NCI-H460 (cell line): Measurements from ENCODE around the gene KATNB1. TPM values are rescaled to one million over a fixed set of nuclear protein-coding genes. Genes with fewer than 3 reads are reported as not detected.
"Not testable (repeated sequence)": the region's sequence is repeated elsewhere in the genome, so short reads cannot be mapped to it uniquely, and the experiment has no call there.

ENCODE experiments used
- DNase-seq: peaks from one replicate; pipeline ENCODE4 v3.0.0-alpha.2; 2016; ENCODE audit warnings: low read depth; ENCODE audit errors: extremely low read depth
- total RNA-seq: library from RNA; depleted of rRNA; stranded (reverse); fragments of >200 nt; shearing (Covaris generic); gene quantifications from 2 replicates; pipeline ENCODE4 v1.2.3, GENCODE V29; 2014

KATNB1 gene
- total RNA-seq, 1 experiment from 2014 or later = 64.7 TPM

DNA sequence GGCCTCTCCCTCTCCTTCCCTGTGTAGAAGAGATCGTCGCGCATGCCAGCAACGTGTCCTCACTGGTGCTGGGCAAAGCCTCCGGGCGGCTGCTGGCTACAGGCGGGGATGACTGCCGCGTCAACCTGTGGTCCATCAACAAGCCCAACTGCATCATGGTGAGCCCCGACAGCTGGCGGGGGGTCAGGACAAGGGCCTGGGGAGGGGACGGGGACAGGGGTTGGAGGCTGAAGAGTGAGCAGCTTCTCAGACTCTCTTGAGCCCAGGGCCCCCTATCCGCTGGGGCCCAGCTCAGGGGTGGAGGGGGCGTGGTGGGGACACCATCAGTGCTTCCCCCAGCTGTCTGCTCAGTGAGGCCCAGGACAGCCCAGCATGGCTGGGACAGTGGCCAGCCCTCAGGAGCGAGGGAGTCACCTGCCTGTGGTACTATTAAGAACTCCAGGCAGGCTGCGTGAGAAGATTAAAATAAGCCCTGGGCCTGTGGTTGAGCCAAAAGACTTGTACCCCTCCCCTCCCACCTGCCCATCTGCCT lies 6.2 kb downstream of the KATNB1 start:
- DNase-seq = no peak

DNA sequence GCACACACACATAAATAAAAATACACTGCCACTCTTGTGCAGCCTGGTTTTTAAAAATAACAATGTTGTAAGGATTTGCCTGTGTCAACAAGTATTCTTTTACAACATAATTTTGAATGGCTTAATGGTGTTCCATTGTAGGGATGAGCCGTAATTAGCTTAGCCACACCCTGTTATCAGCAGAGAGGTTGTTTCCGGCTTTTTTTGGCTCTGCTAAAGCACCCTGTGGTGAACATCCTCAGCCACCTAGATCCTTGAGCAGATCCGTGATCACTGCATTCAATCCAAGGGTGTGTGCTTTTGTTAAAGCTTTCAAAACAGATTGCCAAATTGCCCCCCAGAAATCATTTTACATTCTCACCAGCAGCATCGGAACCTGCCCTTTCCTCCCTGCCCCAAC lies 7.0 kb downstream of the KATNB1 start:
- no peak for DNase-seq

DNA sequence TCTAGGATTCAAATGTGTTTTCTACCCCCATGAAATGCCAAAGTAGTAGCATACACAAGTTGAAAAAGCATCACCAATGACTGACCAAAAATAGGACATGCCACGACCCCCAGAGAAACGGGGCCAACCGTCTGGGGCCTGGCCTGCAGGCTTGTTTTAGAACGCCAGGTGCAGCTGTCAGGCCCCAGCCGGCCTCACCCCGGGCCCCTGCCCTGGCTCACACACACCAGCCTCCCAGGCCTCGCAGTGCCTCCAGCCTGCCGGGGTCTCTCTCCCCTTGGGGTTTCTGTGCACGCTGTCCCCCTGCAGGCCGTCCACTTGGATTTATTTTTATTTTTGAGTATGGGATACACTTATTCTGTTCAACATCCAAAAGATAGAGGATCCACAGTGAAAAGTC lies 7.9 kb downstream of the KATNB1 start:
- no peak for DNase-seq

DNA sequence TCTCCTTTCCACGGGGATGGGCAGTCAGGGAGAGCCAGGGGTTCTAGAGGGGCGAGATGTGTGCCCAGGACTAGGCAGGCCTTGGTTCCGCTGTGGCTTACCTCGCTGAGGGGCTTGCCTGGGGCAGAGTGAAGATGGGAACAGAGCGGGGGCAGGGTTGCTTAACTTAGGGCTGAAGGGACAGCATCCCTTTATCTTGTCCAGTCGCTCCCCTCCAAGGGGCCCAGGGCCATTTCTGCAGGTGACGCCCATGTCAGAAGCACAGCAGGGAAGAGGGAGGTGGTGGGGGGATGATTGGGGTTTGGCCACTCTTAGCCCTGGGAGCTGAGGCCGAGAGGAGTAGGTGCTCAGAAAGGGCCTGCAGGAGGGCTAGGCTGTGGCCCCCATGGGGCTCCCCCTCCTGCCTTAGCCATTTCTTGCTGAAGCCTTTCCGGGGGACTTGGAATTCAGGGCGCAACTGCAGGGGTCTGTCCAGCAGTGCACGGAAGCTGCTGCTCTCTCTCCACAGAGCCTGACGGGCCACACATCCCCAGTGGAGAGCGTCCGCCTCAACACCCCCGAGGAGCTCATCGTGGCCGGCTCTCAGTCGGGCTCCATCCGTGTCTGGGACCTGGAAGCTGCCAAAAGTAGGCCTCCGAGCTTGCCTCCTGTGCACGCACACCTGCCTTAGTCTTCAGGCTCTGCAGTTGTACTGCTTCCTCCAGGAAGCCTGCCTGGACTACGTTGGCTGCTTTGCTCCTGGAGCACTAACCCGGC lies 8.5 kb downstream of the KATNB1 start:
- DNase-seq = no peak

DNA sequence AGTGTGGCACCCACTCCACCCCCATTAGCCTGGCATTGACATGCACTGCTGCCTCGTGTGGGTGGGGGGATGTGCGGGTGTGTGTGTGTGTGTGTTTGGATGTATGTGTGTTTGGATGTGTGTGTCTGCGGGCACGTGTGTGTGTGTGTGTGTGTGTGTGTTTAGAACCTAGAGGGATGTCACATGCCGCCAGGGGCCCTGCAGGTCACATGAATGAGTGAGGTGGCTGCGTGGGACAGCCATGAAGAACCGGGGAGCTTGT lies 9.0 kb downstream of the KATNB1 start:
- no peak for DNase-seq

DNA sequence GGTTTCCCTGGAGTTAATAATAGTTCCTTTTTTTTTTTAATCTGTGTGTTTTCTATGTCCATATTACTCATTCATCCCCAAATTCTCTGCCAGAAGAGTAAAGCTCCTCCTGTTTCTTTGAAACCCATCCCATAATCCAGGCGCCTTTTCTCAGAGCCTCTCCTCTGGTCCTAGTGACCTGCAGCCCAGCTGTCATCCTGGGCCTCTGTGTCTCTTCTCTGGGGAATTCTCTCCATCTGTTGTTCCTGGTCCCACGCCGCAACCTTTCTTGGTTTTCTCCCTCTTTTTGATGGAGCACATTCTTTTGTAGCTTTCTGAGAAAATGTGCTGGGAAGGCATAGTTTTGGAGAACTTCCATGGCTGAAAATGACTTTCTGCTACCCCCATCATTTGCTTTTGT lies 10.2 kb downstream of the KATNB1 start:
- no peak for DNase-seq

DNA sequence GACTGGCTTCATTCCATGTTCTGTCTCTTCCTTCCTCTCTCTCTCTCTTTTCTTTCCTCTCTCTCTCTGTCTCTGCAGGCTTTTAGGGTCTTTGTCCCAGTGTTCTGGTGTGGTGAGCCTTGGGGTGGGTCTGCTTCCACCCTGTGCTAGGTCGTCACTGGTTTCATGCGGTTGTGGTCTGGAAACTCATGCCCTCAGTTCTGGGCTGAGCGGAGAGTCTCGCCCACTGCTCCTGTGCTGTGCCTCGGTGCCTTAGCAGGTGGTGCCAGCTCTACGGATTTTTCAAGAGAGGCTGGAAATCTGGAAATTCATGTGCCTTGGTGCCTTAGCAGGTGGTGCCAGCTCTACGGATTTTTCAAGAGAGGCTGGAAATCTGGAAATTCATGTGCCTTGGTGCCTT lies 10.7 kb downstream of the KATNB1 start:
- not testable (repeated sequence) for DNase-seq

DNA sequence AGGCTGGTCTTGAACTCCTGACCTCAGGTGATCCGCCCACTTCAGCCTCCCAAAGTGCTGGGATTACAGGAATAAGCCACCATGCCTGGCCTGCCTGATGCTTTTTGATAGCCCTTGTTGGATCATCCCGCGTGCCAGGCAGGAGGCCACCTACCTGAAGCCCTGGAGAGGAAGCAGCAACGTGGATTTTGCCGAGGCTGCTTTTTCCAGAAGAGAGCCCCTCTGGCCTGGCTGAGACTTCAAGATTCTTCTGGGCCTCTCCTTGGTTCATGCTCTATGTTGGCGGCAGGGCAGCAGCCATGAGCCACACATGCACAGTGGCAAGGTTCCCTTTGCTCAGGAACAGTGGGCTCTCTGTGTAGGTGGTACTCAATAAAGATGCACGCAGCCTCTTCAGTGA lies 11.5 kb downstream of the KATNB1 start:
- DNase-seq = no peak

DNA sequence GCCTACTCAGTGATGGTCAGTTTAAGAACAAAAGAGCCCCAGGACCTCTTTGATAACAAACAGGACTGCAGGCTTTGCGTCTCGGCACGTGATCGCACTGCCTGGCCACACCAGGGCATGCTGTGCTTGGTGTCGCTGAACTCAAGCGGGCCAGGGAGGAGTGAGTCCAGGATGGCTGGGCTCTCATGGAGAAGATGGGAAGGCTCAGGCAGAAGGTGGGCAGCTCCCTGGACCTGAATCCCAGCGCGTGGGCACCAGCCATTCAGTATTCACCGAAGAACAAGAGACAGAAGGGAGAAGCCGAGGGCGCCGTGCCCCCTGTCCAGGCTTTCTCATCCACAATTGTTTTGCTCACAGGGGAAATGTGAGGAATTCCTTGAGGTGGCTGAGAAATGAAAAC lies 11.9 kb downstream of the KATNB1 start:
- DNase-seq = no peak

DNA sequence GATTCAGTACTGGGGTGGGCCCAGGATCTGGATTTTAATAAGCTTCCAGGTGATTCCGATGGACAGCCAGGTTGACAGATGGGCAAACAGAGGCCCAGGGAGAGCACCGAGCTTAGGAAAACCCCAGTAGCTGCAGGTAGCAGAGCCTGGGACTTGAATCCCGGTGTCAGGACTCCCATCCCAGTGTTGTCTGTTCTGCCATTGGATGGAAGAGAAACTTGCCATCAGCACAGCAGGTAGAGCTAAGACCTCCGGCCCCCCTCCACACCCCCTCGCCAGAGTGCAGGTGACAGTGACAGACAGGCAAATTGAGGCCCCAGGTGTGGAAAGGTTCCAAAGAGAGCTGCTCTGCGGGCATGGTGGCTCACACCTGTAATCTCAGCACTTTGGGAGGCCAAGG lies 12.4 kb downstream of the KATNB1 start:
- no peak for DNase-seq

DNA sequence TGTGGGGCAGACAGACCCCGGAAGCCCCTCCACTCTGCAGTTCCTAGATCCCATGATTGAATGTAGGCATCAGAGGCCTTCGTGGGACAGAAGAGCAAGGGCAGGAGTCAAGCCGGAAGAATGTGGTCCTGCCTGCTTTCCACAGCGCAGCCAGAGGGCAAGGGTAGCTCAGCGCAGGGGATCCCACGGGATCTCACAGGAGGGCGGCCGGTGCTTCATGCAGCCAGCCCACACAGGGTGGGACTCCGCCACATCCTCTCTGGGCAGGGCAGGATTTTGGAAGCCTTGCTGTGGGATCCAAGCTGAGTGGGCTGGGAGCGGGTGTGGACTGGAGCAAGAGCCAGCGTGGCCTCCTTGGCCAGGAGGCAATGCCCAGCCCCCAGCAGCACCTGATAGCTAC lies 13.0 kb downstream of the KATNB1 start:
- no peak for DNase-seq

DNA sequence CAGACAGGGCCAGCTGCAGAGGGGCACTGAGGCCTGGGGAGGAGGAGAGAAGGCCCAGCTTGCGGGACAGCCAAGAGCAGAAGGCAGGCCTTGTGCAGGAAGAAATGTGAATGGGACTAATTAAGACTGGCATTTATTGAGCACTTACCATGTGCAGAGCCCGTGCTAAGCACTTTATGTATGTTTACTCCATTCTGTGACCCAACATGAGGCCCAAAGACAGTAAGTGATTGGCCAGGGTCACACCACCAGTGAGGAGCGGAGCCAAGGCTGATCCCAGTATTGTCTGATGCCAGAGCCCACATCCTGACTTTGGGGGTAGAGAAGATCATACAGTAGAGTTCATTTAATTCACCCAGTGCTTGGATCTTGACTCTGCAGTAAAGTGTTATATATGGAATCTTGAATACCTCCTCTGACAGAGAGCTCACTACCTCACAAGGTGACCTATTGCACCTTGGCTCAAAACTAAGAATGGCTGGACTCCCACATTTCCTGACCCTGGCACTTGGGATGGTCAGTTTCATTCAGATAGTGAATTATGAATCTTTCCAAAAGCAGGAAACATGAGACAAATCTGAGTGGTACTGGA lies 13.6 kb downstream of the KATNB1 start:
- DNase-seq = no peak

DNA sequence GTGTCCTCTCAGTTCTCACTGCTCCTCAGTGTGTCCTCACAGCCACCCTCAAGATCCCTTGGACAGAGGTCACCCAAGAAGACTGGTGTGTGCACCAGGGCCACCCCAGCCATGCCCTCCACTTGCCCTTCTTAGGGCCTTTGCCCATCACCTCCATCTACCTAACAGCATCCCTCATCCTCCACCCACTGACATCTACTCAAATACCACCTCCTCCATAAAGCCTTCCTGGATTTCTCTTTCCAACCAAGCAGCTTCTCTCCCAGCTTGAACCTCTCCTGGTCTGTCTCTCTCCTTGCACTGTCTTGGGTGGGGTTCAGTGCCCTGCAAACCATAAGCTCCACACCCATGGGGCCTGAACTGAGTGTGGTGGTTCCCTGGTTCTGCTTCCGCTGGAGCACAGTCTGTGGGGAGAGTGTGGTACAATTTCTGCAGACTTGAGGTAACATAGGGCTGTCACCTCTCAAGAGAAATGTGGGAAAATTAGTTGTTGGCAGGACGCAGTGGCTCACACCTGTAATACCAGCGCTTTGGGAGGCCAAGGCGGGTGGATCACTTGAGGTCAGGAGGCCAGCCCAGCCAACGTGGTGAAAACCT lies 14.4 kb downstream of the KATNB1 start:
- no peak for DNase-seq

DNA sequence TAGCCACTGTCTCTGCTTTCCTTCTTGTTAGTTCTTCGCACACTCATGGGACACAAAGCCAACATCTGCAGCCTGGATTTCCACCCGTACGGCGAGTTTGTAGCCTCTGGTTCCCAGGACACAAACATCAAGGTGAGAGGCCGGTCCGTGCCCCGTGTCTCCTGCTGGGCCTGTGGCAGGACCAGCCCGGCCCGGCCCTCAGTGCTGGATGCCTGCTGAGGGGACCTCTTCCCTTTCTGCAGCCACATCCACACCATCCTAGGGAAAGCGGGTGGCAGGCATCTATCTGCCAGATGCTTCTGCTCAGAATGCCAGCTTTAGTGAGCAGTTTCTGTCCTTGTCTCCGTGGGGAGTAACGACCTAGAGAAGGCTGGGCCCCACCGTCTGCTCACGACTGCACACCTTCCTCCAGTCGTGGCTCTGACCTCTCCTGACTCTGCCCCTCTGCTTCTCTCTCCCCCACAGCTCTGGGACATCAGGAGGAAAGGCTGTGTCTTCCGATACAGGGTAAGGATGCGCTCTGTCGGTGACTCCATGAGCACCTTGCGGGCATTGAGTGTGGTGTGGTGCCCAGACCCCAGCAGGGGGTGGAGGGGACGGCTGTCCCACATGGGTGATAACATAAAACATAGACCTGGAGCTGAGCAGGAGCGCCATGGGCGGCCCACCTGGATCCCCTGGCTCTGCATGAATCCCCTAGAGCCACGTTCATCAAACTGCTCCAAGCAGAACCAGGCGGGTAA lies 15.4 kb downstream of the KATNB1 start:
- DNase-seq = no peak

DNA sequence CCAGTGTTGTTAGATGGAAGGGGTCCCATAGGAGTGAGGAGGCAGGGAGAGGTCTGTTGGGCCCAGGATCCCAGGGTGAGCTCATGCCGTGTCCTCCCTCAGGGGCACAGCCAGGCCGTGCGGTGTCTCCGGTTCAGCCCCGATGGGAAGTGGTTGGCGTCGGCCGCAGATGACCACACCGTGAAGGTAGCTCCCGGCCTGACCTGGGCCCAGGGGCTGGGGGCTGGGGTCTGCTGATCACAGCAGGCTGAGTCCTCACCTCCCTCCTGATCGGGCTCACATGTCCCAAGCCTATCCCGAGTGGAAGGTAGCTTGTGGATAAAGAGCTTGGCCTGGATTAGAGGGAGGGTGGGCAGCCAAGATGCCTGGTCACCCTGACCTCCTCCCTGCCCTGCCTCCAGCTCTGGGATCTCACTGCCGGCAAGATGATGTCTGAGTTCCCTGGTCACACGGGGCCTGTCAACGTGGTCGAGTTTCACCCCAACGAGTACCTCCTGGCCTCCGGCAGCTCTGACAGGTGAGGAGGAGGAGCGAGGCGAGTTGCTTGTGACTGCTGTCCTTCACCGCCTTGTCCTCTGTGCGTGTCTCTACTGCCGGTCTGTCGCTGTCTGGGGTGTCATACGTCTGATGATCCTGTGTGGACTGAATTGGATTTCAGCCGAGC lies 16.1 kb downstream of the KATNB1 start:
- DNase-seq = no peak

DNA sequence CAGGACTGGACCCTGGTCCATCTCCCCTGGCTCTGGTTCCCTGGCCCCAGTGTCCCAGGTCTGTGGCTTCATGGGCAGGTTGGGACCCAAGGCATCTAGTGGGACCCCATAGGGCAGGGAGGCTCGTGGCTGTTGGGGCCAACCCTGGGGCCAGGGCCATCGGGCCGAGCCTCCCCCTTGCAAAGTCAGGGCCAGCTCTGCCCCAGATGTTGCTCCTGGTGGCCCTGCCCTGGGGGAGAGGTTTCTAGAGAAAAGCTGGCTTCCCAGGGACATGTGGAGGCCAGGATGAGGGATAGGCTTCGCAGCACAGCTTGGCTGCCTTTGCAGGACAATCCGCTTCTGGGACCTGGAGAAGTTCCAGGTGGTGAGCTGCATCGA lies 16.6 kb downstream of the KATNB1 start:
- DNase-seq = no peak

DNA sequence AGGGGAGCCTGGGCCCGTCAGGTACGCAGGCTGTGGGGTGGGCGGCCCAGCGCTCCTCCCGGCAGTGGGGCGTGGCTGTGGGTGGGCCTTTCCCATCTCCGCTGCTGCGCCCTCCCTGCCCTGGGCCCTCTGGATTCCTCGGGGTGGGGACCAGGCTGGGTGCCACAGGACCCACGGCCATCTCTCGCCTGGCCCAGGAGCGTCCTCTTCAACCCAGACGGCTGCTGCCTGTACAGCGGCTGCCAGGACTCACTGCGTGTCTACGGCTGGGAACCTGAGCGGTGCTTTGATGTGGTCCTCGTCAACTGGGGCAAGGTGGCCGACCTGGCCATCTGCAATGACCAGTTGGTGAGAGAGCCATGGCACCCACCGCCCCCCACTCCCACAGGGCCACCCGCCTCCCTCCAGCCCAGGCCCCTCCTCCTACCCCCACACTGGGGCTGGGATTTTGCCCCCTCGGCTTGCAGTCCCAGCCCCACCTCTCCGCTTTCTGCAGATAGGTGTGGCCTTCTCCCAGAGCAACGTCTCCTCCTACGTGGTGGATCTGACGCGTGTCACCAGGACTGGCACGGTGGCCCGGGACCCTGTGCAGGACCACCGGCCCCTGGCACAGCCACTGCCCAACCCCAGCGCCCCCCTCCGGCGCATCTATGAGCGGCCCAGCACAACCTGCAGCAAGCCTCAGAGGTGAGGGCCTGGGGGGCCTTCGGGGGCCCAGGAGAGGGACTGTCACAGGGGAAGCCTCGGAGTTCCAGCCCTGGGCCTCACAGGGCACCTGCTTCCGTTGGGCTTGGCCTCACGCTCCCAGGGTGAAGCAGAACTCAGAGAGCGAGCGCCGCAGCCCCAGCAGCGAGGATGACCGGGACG lies 17.2 kb downstream of the KATNB1 start:
- no peak for DNase-seq

DNA sequence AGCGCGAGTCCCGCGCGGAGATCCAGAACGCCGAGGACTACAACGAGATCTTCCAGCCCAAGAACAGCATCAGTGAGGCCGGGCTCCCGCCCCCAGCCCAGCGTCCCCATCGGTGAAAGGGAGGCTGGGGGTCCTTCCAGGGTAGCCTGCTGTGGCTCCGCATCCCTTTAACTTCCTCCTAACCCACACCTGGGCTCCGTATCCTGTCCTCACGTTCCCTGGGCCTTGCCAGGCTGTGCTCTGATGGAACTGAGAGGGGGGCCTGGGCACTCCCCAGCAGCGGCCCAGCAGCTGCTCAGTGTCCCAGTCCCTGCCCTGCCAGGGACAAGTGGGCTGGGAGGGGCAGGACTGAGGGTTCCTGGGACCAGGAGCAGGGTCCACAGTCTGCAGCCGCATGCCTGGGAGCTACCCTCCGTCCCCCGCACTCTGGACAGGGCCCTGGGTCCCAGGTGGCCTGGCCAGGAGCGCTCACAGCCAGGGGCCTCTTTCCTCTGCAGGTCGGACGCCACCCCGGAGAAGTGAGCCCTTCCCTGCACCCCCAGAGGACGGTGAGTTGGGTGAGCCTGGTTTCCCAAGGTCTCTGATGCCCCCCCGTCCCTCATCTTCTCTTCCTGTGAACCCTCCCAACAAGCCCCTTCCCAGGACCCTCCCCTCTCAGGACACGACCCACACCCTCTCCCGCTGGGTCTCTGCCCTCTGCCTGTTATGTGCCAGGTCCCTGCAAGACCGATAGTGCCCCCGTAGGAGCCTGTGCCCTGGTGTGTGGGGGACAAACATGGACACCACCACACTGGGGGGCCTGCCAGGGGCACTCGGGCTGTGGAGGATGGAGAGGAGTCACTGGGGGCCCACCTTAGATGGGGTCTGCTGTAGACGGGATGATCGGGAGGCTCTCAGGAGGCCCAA lies 18.1 kb downstream of the KATNB1 start:
- no peak for DNase-seq
